PC-9 (cell line): ENCODE measurements around the gene SLC5A7.

Experiments
- EZH2 ChIP-seq: fragments of 200-600 bp; sonication (generic); IDR thresholded peaks from 2 replicates; pipeline ENCODE4 v1.8.0; 2017; ENCODE audit warnings: antibody characterized with exemption, low read depth
- TF ChIP-seq, protein P1 (sequence below): fragments of 200-600 bp; sonication (generic); conservative IDR thresholded peaks from 2 replicates; pipeline ENCODE4 v1.6.1; 2017; ENCODE audit warnings: mixed run types, antibody characterized with exemption, mild to moderate bottlenecking, moderate library complexity

DNA sequence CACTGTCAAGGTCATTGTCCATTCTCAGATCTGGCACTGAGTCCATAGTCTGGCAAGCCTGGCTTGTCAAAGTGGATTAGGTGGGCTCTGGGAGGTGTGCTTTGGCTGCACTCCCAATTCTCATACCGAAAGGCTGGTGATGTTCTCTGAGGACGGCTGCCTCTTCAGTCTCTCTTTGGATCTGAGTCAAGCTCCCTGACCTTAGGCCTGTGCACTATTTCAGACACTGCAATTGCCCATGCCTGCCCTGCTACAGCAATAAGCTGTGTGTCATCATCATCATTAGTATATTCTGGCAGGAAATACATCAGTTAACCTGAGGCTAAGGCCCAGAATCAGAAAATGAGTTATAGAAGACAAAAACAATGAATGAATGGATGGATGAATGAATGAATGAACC lies 1.6 kb upstream of the SLC5A7 start:
- TF ChIP-seq, protein P1, sequence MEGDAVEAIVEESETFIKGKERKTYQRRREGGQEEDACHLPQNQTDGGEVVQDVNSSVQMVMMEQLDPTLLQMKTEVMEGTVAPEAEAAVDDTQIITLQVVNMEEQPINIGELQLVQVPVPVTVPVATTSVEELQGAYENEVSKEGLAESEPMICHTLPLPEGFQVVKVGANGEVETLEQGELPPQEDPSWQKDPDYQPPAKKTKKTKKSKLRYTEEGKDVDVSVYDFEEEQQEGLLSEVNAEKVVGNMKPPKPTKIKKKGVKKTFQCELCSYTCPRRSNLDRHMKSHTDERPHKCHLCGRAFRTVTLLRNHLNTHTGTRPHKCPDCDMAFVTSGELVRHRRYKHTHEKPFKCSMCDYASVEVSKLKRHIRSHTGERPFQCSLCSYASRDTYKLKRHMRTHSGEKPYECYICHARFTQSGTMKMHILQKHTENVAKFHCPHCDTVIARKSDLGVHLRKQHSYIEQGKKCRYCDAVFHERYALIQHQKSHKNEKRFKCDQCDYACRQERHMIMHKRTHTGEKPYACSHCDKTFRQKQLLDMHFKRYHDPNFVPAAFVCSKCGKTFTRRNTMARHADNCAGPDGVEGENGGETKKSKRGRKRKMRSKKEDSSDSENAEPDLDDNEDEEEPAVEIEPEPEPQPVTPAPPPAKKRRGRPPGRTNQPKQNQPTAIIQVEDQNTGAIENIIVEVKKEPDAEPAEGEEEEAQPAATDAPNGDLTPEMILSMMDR = no peak
- no peak for TF ChIP-seq EZH2
